Trophoblast cell (in vitro differentiated cells and primary cell): ENCODE data around the gene DNAI2.

ENCODE experiments used
- DNase-seq, 2 donors: peaks; one replicate each; pipeline ENCODE4 v3.0.0-alpha.2; 2016
- H2AFZ ChIP-seq: 2 replicates; pipeline ENCODE4 v1.6.1; 2013; ENCODE audit warnings: low read length, moderate library complexity, mild to moderate bottlenecking; ENCODE audit not compliant: insufficient read depth, poor library complexity
- H2AK5ac ChIP-seq: 2 replicates; pipeline ENCODE4 v1.6.1; 2013; ENCODE audit warnings: mild to moderate bottlenecking, low read length
- H2BK120ac ChIP-seq: 2 replicates; pipeline ENCODE4 v1.6.1; 2013; ENCODE audit warnings: low read length, mild to moderate bottlenecking, moderate library complexity; ENCODE audit not compliant: insufficient read depth, poor library complexity
- H2BK12ac ChIP-seq: 2 replicates; pipeline ENCODE4 v1.6.1; 2013; ENCODE audit warnings: mild to moderate bottlenecking, low read length, moderate library complexity
- H2BK5ac ChIP-seq: 2 replicates; pipeline ENCODE4 v1.6.1; 2013; ENCODE audit warnings: low read length, low read depth, moderate library complexity, mild to moderate bottlenecking; ENCODE audit not compliant: poor library complexity
- H3K14ac ChIP-seq: 2 replicates; pipeline ENCODE4 v1.6.1; 2013; ENCODE audit warnings: mild to moderate bottlenecking, low read length
- H3K18ac ChIP-seq: 2 replicates; pipeline ENCODE4 v1.6.1; 2013; ENCODE audit warnings: mild to moderate bottlenecking, low read length
- H3K23ac ChIP-seq: 2 replicates; pipeline ENCODE4 v1.6.1; 2013; ENCODE audit warnings: low read length
- H3K27ac ChIP-seq: 2 replicates; pipeline ENCODE4 v1.5.1; 2013; ENCODE audit warnings: low read depth, mild to moderate bottlenecking, inconsistent platforms, low read length, moderate library complexity
- H3K27me3 ChIP-seq: 2 replicates; pipeline ENCODE4 v1.6.1; 2013; ENCODE audit warnings: inconsistent platforms, mild to moderate bottlenecking, low read length, moderate library complexity; ENCODE audit not compliant: insufficient read depth
- H3K36me3 ChIP-seq, 2 experiments: 1 replicate in 1 of 2; 2 replicates in 1 of 2; pipeline ENCODE4 v1.6.1; 2013; ENCODE audit warnings: low read length in 2 of 2, mild to moderate bottlenecking in 2 of 2, moderate library complexity in 1 of 2; ENCODE audit not compliant: insufficient read depth in 2 of 2, control insufficient read depth in 1 of 2
- H3K4ac ChIP-seq: 2 replicates; pipeline ENCODE4 v1.6.1; 2013; ENCODE audit warnings: low read depth, mild to moderate bottlenecking, low read length, moderate library complexity
- H3K4me1 ChIP-seq, 2 experiments: 1 replicate in 1 of 2; 2 replicates in 1 of 2; pipeline ENCODE4 v1.6.1; 2013; ENCODE audit warnings: low read length in 2 of 2, mild to moderate bottlenecking in 2 of 2, moderate library complexity in 1 of 2; ENCODE audit not compliant: insufficient read depth in 2 of 2, control insufficient read depth in 1 of 2
- H3K4me2 ChIP-seq: 2 replicates; pipeline ENCODE4 v1.6.1; 2013; ENCODE audit warnings: inconsistent platforms, mild to moderate bottlenecking, low read length, moderate library complexity
- H3K4me3 ChIP-seq: 2 replicates; pipeline ENCODE4 v1.5.1; 2013; ENCODE audit warnings: mild to moderate bottlenecking, low read depth, low read length, inconsistent platforms
- H3K79me1 ChIP-seq: one replicate; pipeline ENCODE4 v1.6.1; 2013; ENCODE audit warnings: low read length
- H3K79me2 ChIP-seq: 2 replicates; pipeline ENCODE4 v1.6.1; 2013; ENCODE audit warnings: low read length, mild to moderate bottlenecking; ENCODE audit not compliant: control insufficient read depth, insufficient read depth, poor library complexity
- H3K9ac ChIP-seq: 2 replicates; pipeline ENCODE4 v1.6.1; 2013; ENCODE audit warnings: mild to moderate bottlenecking, low read length
- H3K9me3 ChIP-seq: 2 replicates; pipeline ENCODE4 v1.6.1; 2013; ENCODE audit warnings: low read depth, mild to moderate bottlenecking, control low read depth, inconsistent platforms, low read length; ENCODE audit not compliant: insufficient read depth
- H4K12ac ChIP-seq: 2 replicates; pipeline ENCODE4 v1.6.1; 2013; ENCODE audit warnings: low read depth, mild to moderate bottlenecking, low read length, moderate library complexity
- H4K8ac ChIP-seq: 2 replicates; pipeline ENCODE4 v1.6.1; 2013; ENCODE audit warnings: low read depth, mild to moderate bottlenecking, low read length, moderate library complexity
- H4K91ac ChIP-seq: one replicate; pipeline ENCODE4 v1.6.1; 2013; ENCODE audit warnings: low read depth, mild to moderate bottlenecking, low read length, moderate library complexity
- WGBS: extraction: QIAGEN DNeasy Blood & Tissue Kit; methylation state at CpG from one replicate; pipeline ENCODE4 v1.1.7; 2013; ENCODE audit warnings: missing lambda C conversion rate; ENCODE audit not compliant: insufficient read length, insufficient coverage; ENCODE audit errors: extremely low coverage; 5-methylcytosine and 5-hydroxymethylcytosine counted together

Gene DNAI2

DNA sequence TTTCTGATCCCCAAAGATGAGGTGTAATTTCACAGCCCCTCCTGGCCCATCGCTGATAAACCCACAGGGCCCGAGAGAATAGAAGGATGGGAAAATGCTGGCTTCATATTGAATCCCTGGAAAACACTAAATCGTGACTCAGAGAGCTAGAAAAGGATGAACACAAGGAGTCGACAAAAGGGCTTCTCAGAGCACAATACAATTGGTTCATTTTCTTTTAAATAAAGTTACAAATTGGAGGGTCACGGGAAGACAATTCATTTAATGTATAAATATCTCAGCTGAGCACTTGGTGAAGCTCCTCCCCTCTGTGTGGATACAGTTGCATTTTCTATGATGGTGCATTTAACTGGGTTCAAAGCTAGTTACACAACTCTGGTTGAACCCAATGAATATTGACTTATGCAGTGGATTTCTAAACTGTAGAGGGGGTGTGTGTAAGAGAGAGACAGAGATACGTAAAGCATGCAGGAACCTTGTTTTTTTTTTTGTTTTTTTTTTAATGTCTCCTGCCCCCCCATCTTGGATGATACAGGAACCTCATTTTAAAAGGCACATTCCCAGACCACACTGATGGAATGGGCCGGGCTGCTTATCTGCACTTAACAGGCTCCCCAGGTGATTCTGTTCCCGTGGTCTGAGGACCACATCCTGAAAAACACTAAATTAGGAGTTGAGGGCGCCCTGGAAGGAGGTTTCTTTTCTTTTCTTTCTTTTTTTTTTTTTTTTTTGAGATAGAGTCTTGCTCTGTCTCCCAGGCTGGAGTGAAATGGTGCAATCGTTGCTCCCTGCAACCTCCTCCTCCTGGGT, 46.6 kb upstream of the DNAI2 start:
- H3K4ac ChIP-seq = no peak overlapping the region
- H2AK5ac ChIP-seq = no peak overlapping the region
- no peaks in the 10 kb centered on the region for H3K79me2 ChIP-seq
- H3K4me3 ChIP-seq = no peak overlapping the region
- no peak overlapping the region for H3K9ac ChIP-seq
- H3K18ac ChIP-seq = no peak overlapping the region
- no peaks in the 10 kb centered on the region for H3K27me3 ChIP-seq
- H4K91ac ChIP-seq = no peak overlapping the region
- no peak overlapping the region for H2BK5ac ChIP-seq
- DNase-seq = no peak
- H3K9me3 ChIP-seq = peaks cover 5% of the 10 kb centered on the region
- H3K14ac ChIP-seq = no peak overlapping the region
- no peak overlapping the region for H2BK120ac ChIP-seq
- no peak overlapping the region for H2AFZ ChIP-seq
- H3K4me1 ChIP-seq = no peaks in the 10 kb centered on the region
- H3K79me1 ChIP-seq = no peaks in the 10 kb centered on the region
- H3K27ac ChIP-seq = no peak overlapping the region
- whole genome bisulfite sequencing = no CpG with 5 or more reads among the region's 10 CpGs
- H4K8ac ChIP-seq = no peak overlapping the region
- H3K23ac ChIP-seq = no peak overlapping the region
- H2BK12ac ChIP-seq = no peak overlapping the region
- no peaks in the 10 kb centered on the region for H3K36me3 ChIP-seq
- no peak overlapping the region for H4K12ac ChIP-seq
- no peak overlapping the region for H3K4me2 ChIP-seq

DNA sequence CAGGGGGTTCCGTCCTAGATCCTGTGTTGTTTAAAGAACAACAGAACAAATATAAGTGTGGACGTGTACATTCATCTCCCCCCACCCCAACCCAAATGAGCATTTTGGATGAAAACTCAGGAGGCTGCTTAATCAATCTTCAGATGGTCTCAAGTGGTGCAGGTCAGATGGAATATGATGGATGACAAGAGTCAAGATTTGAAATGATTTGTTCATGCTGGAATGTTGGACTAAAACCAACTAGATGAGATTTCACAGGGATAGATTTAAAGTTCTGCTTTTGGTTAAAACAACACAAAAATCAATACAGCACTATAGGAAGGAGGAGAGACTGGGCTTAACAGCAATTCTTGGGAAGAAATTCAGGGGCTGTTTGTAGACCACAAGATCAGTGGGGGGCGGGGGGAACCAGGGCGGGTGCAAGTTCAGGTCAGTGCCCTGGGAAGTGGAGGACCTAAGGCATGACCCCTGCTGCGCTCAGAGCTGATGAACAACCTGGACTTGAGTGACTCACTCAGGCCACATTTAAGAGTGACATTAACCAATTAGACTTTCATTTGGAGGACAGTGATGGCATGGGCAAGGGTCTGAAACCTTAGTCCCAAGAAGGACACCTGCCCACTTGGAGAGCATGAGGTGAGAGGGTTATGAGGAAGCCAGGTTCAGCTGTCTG, 45.6 kb upstream of the DNAI2 start:
- Histone ChIP-seq H4K12ac (no peak overlapping the region), H3K79me2 (no peaks in the 10 kb centered on the region), H2BK12ac (no peak overlapping the region), H3K9me3 (peaks cover 5% of the 10 kb centered on the region), H3K9ac (no peak overlapping the region), H3K23ac (no peak overlapping the region), H3K4me3 (no peak overlapping the region), H3K4ac (no peak overlapping the region), H3K4me2 (no peak overlapping the region), H3K4me1 (no peaks in the 10 kb centered on the region), H4K91ac (no peak overlapping the region), H2BK120ac (no peak overlapping the region), H4K8ac (no peak overlapping the region), H3K27me3 (no peaks in the 10 kb centered on the region), H3K18ac (no peak overlapping the region), H3K36me3 (no peaks in the 10 kb centered on the region), H2AK5ac (no peak overlapping the region), H3K79me1 (no peaks in the 10 kb centered on the region), H2AFZ (no peak overlapping the region), H2BK5ac (no peak overlapping the region), H3K27ac (no peak overlapping the region), H3K14ac (no peak overlapping the region)
- no peak for DNase-seq
- no CpG with 5 or more reads among the region's 5 CpGs for WGBS

DNA sequence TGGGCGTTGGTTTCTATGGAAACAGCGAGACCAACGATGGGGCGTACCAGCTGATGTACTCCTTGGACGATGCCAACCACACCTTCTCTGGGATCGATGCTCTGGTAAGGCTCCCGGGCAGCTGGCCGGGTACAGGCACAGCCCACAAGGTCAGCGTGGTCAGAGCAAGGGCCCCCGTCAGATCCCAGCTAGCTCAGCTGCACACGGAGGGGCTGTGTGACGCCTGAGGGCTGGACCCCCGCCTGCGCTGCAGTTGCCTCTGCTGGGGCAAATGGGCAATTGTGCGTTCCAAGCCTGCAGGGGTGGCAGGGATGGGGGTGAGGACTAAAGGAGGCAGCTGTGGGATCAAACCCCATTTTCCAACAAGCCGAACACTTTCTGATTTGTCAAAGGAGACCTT, 43.1 kb upstream of the DNAI2 start:
- H4K91ac ChIP-seq = no peak overlapping the region
- no peaks in the 10 kb centered on the region for H3K79me1 ChIP-seq
- H2AK5ac ChIP-seq = no peak overlapping the region
- H3K9me3 ChIP-seq = no peaks in the 10 kb centered on the region
- no peaks in the 10 kb centered on the region for H3K79me2 ChIP-seq
- H3K4ac ChIP-seq = no peak overlapping the region
- no peaks in the 10 kb centered on the region for H3K36me3 ChIP-seq
- no peak overlapping the region for H3K14ac ChIP-seq
- H2BK12ac ChIP-seq = no peak overlapping the region
- H3K4me3 ChIP-seq = no peak overlapping the region
- DNase-seq = no peak
- no peak overlapping the region for H3K9ac ChIP-seq
- no peak overlapping the region for H2BK5ac ChIP-seq
- no peak overlapping the region for H4K8ac ChIP-seq
- H2AFZ ChIP-seq = no peak overlapping the region
- no peaks in the 10 kb centered on the region for H3K4me1 ChIP-seq
- H4K12ac ChIP-seq = no peak overlapping the region
- no peaks in the 10 kb centered on the region for H3K27me3 ChIP-seq
- H3K23ac ChIP-seq = no peak overlapping the region
- no CpG with 5 or more reads among the region's 16 CpGs for WGBS
- H3K4me2 ChIP-seq = no peak overlapping the region
- no peak overlapping the region for H3K18ac ChIP-seq
- H2BK120ac ChIP-seq = no peak overlapping the region
- no peak overlapping the region for H3K27ac ChIP-seq

DNA sequence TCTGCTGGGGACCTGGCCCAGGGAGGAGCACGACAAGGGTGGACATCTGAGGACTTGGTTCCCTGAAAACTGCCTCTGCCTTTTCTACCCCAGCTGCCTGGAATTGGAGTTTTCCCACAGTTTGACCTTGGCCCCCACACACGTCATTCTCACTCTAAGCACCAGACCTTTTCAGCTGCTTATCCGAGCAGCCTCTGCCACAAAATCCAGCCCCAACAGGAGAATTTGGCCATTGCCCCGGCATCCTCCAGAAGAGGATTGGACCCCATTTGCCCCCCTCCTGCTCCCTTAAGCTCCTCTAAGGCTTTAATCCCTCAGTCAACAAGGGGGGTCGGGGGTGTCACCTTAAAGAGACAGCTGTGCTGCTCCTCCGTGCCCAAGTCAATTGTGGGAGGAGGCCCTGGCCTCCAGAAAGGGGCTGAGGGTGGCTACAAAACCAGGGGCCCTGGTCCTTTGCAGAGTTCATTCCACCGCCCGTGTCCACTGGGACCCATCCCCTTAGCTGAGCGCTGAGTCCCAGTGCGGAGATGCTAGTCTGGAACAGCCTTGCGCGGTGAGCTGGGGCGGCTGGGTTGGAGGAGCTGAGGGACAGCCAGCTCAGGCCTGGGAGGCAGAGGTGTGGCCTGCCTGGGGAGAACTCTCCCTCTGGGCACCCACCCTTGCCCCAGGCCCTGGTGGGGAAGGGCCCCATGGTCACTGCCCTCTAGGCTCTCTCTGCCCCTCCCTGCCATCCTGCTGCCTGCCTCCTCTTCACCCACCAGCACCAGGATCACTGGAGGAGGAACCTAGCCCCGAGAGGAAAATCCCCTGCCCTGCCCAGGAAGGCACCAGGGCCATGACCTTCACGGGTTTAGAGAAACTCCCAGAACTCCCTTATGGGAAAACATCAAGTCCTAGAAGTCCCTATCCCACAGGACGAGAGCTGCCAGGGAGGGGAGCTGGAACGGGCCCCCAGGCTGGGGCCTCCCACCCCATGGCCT, 41.8 kb upstream of the DNAI2 start:
- H2AK5ac ChIP-seq = no peak overlapping the region
- no peak overlapping the region for H3K4ac ChIP-seq
- H3K23ac ChIP-seq = no peak overlapping the region
- H3K4me2 ChIP-seq = no peak overlapping the region
- H2BK12ac ChIP-seq = no peak overlapping the region
- no peak overlapping the region for H3K27ac ChIP-seq
- no peaks in the 10 kb centered on the region for H3K79me1 ChIP-seq
- no peak overlapping the region for H3K18ac ChIP-seq
- no peak overlapping the region for H3K4me3 ChIP-seq
- H2AFZ ChIP-seq = no peak overlapping the region
- H4K91ac ChIP-seq = no peak overlapping the region
- no peak overlapping the region for H3K14ac ChIP-seq
- no peaks in the 10 kb centered on the region for H3K36me3 ChIP-seq
- no peaks in the 10 kb centered on the region for H3K79me2 ChIP-seq
- H2BK5ac ChIP-seq = no peak overlapping the region
- no peak overlapping the region for H3K9ac ChIP-seq
- no peak overlapping the region for H4K12ac ChIP-seq
- H2BK120ac ChIP-seq = no peak overlapping the region
- no peaks in the 10 kb centered on the region for H3K27me3 ChIP-seq
- no peak overlapping the region for H4K8ac ChIP-seq
- H3K4me1 ChIP-seq = no peaks in the 10 kb centered on the region
- H3K9me3 ChIP-seq = no peaks in the 10 kb centered on the region
- DNase-seq = no peak
- WGBS = no CpG with 5 or more reads among the region's 17 CpGs
